Keratinocyte (primary cell): ENCODE measurements around the gene PITPNM3. TPM values are rescaled to one million over a fixed set of nuclear protein-coding genes. Genes with fewer than 3 reads are reported as not detected.

Experiments used
- DNase-seq: peaks from one replicate; pipeline ENCODE4 v3.0.0-alpha.2; 2011; ENCODE audit warnings: low read depth, missing footprints, low spot score
- FAIRE-seq: peaks from 2 replicates; lab custom pipeline; 2011; peaks lifted over from hg19 to GRCh38; lab: Jason Lieb, UNC
- H2AFZ ChIP-seq: 2 replicates; pipeline ENCODE4 v1.6.0; 2012; ENCODE audit warnings: low read length, control low read depth, inconsistent platforms; ENCODE audit not compliant: control insufficient read depth
- H3K27ac ChIP-seq: 2 replicates; pipeline ENCODE4 v1.5.1; 2011; ENCODE audit warnings: low read length; ENCODE audit not compliant: control insufficient read depth, insufficient read depth
- H3K27me3 ChIP-seq: 3 replicates; pipeline ENCODE4 v1.6.0; 2011; ENCODE audit warnings: low read length; ENCODE audit not compliant: control insufficient read depth, insufficient read depth; ENCODE audit errors: extremely low read depth
- H3K36me3 ChIP-seq, 2 experiments: 2 replicates in 1 of 2; 3 replicates in 1 of 2; pipeline ENCODE4 v1.5.1; 2011; ENCODE audit warnings: low read length in 2 of 2, mild to moderate bottlenecking in 1 of 2; ENCODE audit not compliant: control insufficient read depth in 2 of 2, insufficient read depth in 2 of 2; ENCODE audit errors: extremely low read depth in 1 of 2
- H3K4me1 ChIP-seq: 3 replicates; pipeline ENCODE4 v1.5.1; 2011; ENCODE audit warnings: low read length; ENCODE audit not compliant: control insufficient read depth, insufficient read depth; ENCODE audit errors: extremely low read depth
- H3K4me2 ChIP-seq: 3 replicates; pipeline ENCODE4 v1.6.0; 2011; ENCODE audit warnings: low read depth, low read length; ENCODE audit not compliant: control insufficient read depth, insufficient read depth; ENCODE audit errors: extremely low read depth
- H3K4me3 ChIP-seq, 3 experiments: fragments of 200-600 bp in 1 of 3; sonication (generic) in 1 of 3; 2 replicates in 2 of 3; 3 replicates in 1 of 3; pipeline ENCODE4 v1.5.1; 2011 to 2016; ENCODE audit warnings: low read length in 3 of 3, mild to moderate bottlenecking in 3 of 3, control low read depth in 2 of 3, inconsistent platforms in 1 of 3, low read depth in 1 of 3, mixed read lengths in 1 of 3, mixed run types in 1 of 3, moderate library complexity in 1 of 3; ENCODE audit not compliant: control insufficient read depth in 2 of 3, insufficient read depth in 2 of 3; ENCODE audit errors: extremely low read depth in 1 of 3
- H3K79me2 ChIP-seq: 2 replicates; pipeline ENCODE4 v1.6.0; 2012; ENCODE audit warnings: low read length; ENCODE audit not compliant: control insufficient read depth, insufficient read depth
- H3K9ac ChIP-seq: 3 replicates; pipeline ENCODE4 v1.6.0; 2011; ENCODE audit warnings: low read length; ENCODE audit not compliant: control insufficient read depth, insufficient read depth; ENCODE audit errors: extremely low read depth
- H3K9me1 ChIP-seq: 3 replicates; pipeline ENCODE4 v1.6.0; 2011; ENCODE audit warnings: low read length; ENCODE audit not compliant: control insufficient read depth, insufficient read depth; ENCODE audit errors: extremely low read depth
- H3K9me3 ChIP-seq: 2 replicates; pipeline ENCODE4 v1.5.1; 2012; ENCODE audit warnings: low read depth, low read length; ENCODE audit not compliant: control insufficient read depth
- H4K20me1 ChIP-seq: 3 replicates; pipeline ENCODE4 v1.6.0; 2011; ENCODE audit warnings: low read length; ENCODE audit not compliant: control insufficient read depth, insufficient read depth; ENCODE audit errors: extremely low read depth
- CTCF ChIP-seq, 3 experiments: IDR thresholded peaks in 1 of 3; conservative IDR thresholded peaks in 1 of 3; optimal IDR thresholded peaks in 1 of 3; 2 replicates in 2 of 3; 3 replicates in 1 of 3; pipeline versions ENCODE3 to v1.5.1; 2011; ENCODE audit warnings: low read length in 3 of 3, mild to moderate bottlenecking in 3 of 3, moderate library complexity in 2 of 3, control low read depth in 1 of 3, inconsistent platforms in 1 of 3; ENCODE audit not compliant: insufficient read depth in 2 of 3; ENCODE audit errors: extremely low read depth in 1 of 3
- EZH2 ChIP-seq: IDR thresholded peaks from one replicate; pipeline ENCODE4 v1.6.1; 2012; ENCODE audit warnings: inconsistent platforms, mild to moderate bottlenecking, low read length, moderate library complexity
- dilution Hi-C: fragments of 300-500 bp; cut with MboI; formaldehyde crosslinking; loops from one replicate; pipeline ENCODE4 v1.7.0; 2020; ENCODE audit warnings: low sequenced_read_pairs; ENCODE audit not compliant: extremely low pct_ligation_motif_present
- polyA plus RNA-seq, 5 experiments: library from polyadenylated mRNA; depleted of rRNA in 3 of 5; stranded (reverse) in 3 of 5; stranded (forward) in 1 of 5; unstranded in 1 of 5; fragments of >200 nt; gene quantifications; 1 replicate in 1 of 5; 2 replicates in 3 of 5; 3 replicates in 1 of 5; pipeline versions ENCODE4 v1.2.1 to v1.2.3, GENCODE V29; 2011 to 2012; ENCODE audit warnings: missing spikeins in 2 of 5, low read depth in 1 of 5, low replicate concordance in 1 of 5

PITPNM3 gene
- polyA plus RNA-seq, 1 donor (not counting 4 experiments of a cell fraction or from before 2014, with no cell fraction given) = 7.7 TPM

DNA sequence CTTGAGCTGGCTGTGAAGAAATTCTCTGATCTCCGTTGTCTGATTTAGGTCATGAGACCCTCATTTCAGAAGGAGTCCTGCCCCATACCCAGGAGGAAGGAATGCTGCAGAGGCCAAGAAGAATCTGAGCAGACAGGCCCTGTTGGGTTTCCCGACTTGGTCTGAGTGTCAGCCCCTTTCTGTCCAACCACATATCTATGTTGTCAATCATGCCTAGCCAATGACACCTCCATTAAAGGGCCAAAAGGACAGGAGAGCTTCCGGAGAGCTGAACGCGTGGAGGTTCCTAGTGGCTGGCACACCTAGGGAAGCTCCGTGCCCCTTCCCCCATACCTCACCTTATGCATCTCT is 74.3 kb downstream of the PITPNM3 start:
- Histone ChIP-seq H3K36me3 (peaks cover 4% of the 10 kb centered on the region in 2 experiments), H3K4me1 (peaks cover 1% of the 10 kb centered on the region), H3K9ac (no peak overlapping the region), H3K4me2 (no peak overlapping the region), H3K79me2 (no peaks in the 10 kb centered on the region), H4K20me1 (no peaks in the 10 kb centered on the region), H3K27me3 (no peaks in the 10 kb centered on the region), H3K9me3 (no peaks in the 10 kb centered on the region), H3K4me3 (no peak overlapping the region), H3K27ac (no peak overlapping the region), H3K9me1 (no peaks in the 10 kb centered on the region), H2AFZ (no peak overlapping the region)
- no peak for TF ChIP-seq CTCF (optimal IDR thresholded peaks at IDR 0.05 in 1 of 3, IDR thresholded peaks at IDR 0.05 in 1 of 3, conservative IDR thresholded peaks at IDR 0.05 in 1 of 3; ENCODE audit: extremely low read depth in 1 of 3, insufficient read depth in 2 of 3, low read length in 3 of 3)
- DNase-seq = no peak
- no peak for FAIRE-seq
- dilution Hi-C loops = no loop called here

- Histone ChIP-seq H4K20me1 (no peaks in the 10 kb centered on the region), H3K36me3 (peaks cover 4 to 5% of the 10 kb centered on the region in 2 experiments), H3K79me2 (no peaks in the 10 kb centered on the region), H3K9ac (no peak overlapping the region), H3K9me3 (no peaks in the 10 kb centered on the region), H3K4me1 (peaks cover 18% of the 10 kb centered on the region), H3K27me3 (no peaks in the 10 kb centered on the region), H3K27ac (no peak overlapping the region), H3K4me3 (no peak overlapping the region), H2AFZ (no peak overlapping the region), H3K9me1 (peaks cover 2% of the 10 kb centered on the region), H3K4me2 (no peak overlapping the region)
- no peak for DNase-seq
- FAIRE-seq = no peak
- TF ChIP-seq CTCF (optimal IDR thresholded peaks at IDR 0.05 in 1 of 3, IDR thresholded peaks at IDR 0.05 in 1 of 3, conservative IDR thresholded peaks at IDR 0.05 in 1 of 3; ENCODE audit: extremely low read depth in 1 of 3, insufficient read depth in 2 of 3, low read length in 3 of 3) (no peak), EZH2 (no peak)
- dilution Hi-C loops = no loop called here
Observed at GRCh38 chr17:6480303-6480675, 76.1 kb downstream of the PITPNM3 start.
